Lung (tissue), 12 donors: ENCODE results near the gene CRB2. TPM values are rescaled to one million over a fixed set of nuclear protein-coding genes. Genes with fewer than 3 reads are reported as not detected.

Source experiments
- ATAC-seq: fragments of 200-7000 bp; cut with Tn5 transposase; one replicate; pipeline ENCODE4 v1.9.1; 2020; ENCODE audit warnings: moderate number of reproducible peaks; ENCODE audit not compliant: insufficient read depth, low FRiP score
- DNase-seq, 3 donors: peaks; one replicate each; pipeline ENCODE4 v3.0.0-alpha.2; 2013 to 2017
- H3K27ac ChIP-seq, 2 donors: one replicate each; pipeline ENCODE4 v1.5.1; 2013; ENCODE audit warnings: mild to moderate bottlenecking in 2 of 2, moderate library complexity in 2 of 2, control low read depth in 1 of 2, inconsistent platforms in 1 of 2, low read depth in 1 of 2, low read length in 1 of 2
- H3K27me3 ChIP-seq, 3 donors: one replicate each; pipeline ENCODE4 v1.5.1; 2013; ENCODE audit warnings: low read length in 2 of 3; ENCODE audit not compliant: control insufficient read depth in 3 of 3, insufficient read depth in 3 of 3
- H3K36me3 ChIP-seq, 4 donors: one replicate each; pipeline ENCODE4 v1.5.1; 2013; ENCODE audit warnings: low read length in 4 of 4, mild to moderate bottlenecking in 1 of 4, moderate library complexity in 1 of 4; ENCODE audit not compliant: control insufficient read depth in 4 of 4, insufficient read depth in 4 of 4
- H3K4me1 ChIP-seq, 5 donors: one replicate each; pipeline ENCODE4 v1.5.1; 2013; ENCODE audit warnings: low read length in 5 of 5, mild to moderate bottlenecking in 2 of 5, moderate library complexity in 1 of 5; ENCODE audit not compliant: control insufficient read depth in 5 of 5, insufficient read depth in 5 of 5
- H3K4me3 ChIP-seq: one replicate; pipeline ENCODE4 v1.5.1; 2013; ENCODE audit warnings: mild to moderate bottlenecking, control low read depth, moderate library complexity
- H3K9ac ChIP-seq, 2 donors: one replicate each; pipeline ENCODE4 v1.5.1; 2013; ENCODE audit warnings: low read length in 2 of 2, control low read depth in 1 of 2; ENCODE audit not compliant: insufficient read depth in 1 of 2
- H3K9me3 ChIP-seq, 4 donors: one replicate each; pipeline ENCODE4 v1.5.1; 2013; ENCODE audit warnings: low read length in 3 of 4, mild to moderate bottlenecking in 1 of 4, moderate library complexity in 1 of 4; ENCODE audit not compliant: control insufficient read depth in 4 of 4, insufficient read depth in 3 of 4
- CTCF ChIP-seq: IDR thresholded peaks from 2 replicates; pipeline ENCODE4 v1.5.1; 2012; ENCODE audit warnings: mild to moderate bottlenecking; ENCODE audit errors: control extremely low read depth, extremely low read depth
- WGBS, 2 donors: extraction: QIAGEN DNeasy Blood & Tissue Kit; methylation state at CpG; one replicate each; pipeline ENCODE4 v1.1.7; 2013; 5-methylcytosine and 5-hydroxymethylcytosine counted together
- polyA plus RNA-seq, 2 donors: library from polyadenylated mRNA; stranded (reverse); fragments of 200-250 nt; gene quantifications; one replicate each; pipeline ENCODE4 v1.2.1, GENCODE V29; 2013
- total RNA-seq, 2 donors: library from RNA; depleted of rRNA in 1 of 2; stranded (reverse); fragments of >200 nt in 1 of 2; gene quantifications; one replicate each; pipeline ENCODE4 v1.2.1, GENCODE V29; 2014 to 2021
- donor health status: control.
- donor health status: control.
- donor health status: Bipolar disorder and iron deficiency.
- donor health status: healthy.
- donor health status: DM: yes; HTN: yes; CAD: no.

The CRB2 gene
- total and polyA plus RNA-seq, 4 donors, result 0.01 to 0.34 (median 0.21) TPM

- DNase-seq (no peak), ATAC-seq (no peak)
- no peak overlapping the region for H3K4me3 ChIP-seq
- H3K36me3 ChIP-seq, result no peaks in the 10 kb centered on the region
- H3K27me3 ChIP-seq, result no peaks in the 10 kb centered on the region
- peaks cover 0 to 12% (median 0%) of the 10 kb centered on the region in 5 donors for H3K4me1 ChIP-seq
- H3K9ac ChIP-seq, result no peak overlapping the region
- H3K27ac ChIP-seq, result no peak overlapping the region
- 76 to 84% methylated on average over 9 of the region's 9 CpGs for WGBS, 2 donors
- no peaks in the 10 kb centered on the region for H3K9me3 ChIP-seq
- no peak for TF ChIP-seq CTCF
These were observed 10.0 kb upstream of the CRB2 start for GRCh38 chr9:123346026-123346425.

GRCh38 chr9:123346826-123347225 lies 9.2 kb upstream of the CRB2 start:
- Histone ChIP-seq H3K9me3 (no peaks in the 10 kb centered on the region), H3K27ac (no peak overlapping the region), H3K9ac (no peak overlapping the region), H3K4me1 (peaks cover 0 to 5% (median 0%) of the 10 kb centered on the region in 5 donors), H3K27me3 (no peaks in the 10 kb centered on the region), H3K36me3 (no peaks in the 10 kb centered on the region), H3K4me3 (no peak overlapping the region)
- ATAC-seq (no peak), DNase-seq (no peak)
- 97 to 98% methylated on average over 3 of the region's 3 CpGs for whole genome bisulfite sequencing, 2 donors
- no peak for TF ChIP-seq CTCF

GRCh38 chr9:123347289-123348060 lies 8.5 kb upstream of the CRB2 start:
- TF ChIP-seq CTCF, result no peak
- DNase-seq (no peak), ATAC-seq (no peak)
- no peak overlapping the region for H3K4me3 ChIP-seq
- WGBS, 2 donors, result 81 to 91% methylated on average over 12 of the region's 12 CpGs
- no peak overlapping the region for H3K9ac ChIP-seq
- H3K36me3 ChIP-seq, result no peaks in the 10 kb centered on the region
- H3K9me3 ChIP-seq, result no peaks in the 10 kb centered on the region
- no peaks in the 10 kb centered on the region for H3K4me1 ChIP-seq
- H3K27me3 ChIP-seq, result no peaks in the 10 kb centered on the region
- H3K27ac ChIP-seq, result no peak overlapping the region
